HEK293 (cell line): ENCODE results near the gene SMARCD2.
A peak's percentile ranks its signal among the peaks of the same experiment; 100 is the strongest.

Experiments used
- AEBP2 ChIP-seq: fragments of 450-650 bp; formaldehyde crosslinking; IDR thresholded peaks from 2 replicates; pipeline ENCODE4 v1.5.1; 2016; ENCODE audit warnings: missing biosample characterization, missing genetic modification characterization, borderline replicate concordance
- GFI1B ChIP-seq: fragments of 450-650 bp; formaldehyde crosslinking; IDR thresholded peaks from 2 replicates; pipeline ENCODE4 v1.5.1; 2016; ENCODE audit warnings: missing biosample characterization, missing genetic modification characterization
- GLIS2 ChIP-seq: fragments of 450-650 bp; formaldehyde crosslinking; IDR thresholded peaks from 2 replicates; pipeline ENCODE4 v1.5.1; 2016; ENCODE audit warnings: missing biosample characterization, missing genetic modification characterization
- HOXC10 ChIP-seq: sonication (generic); formaldehyde crosslinking; IDR thresholded peaks from 2 replicates; pipeline ENCODE4 v1.8.1; 2023; ENCODE audit warnings: mild to moderate bottlenecking, missing genetic modification reagents
- KLF17 ChIP-seq: fragments of 450-650 bp; formaldehyde crosslinking; IDR thresholded peaks from 2 replicates; pipeline ENCODE4 v1.5.1; 2016; ENCODE audit warnings: missing biosample characterization, missing genetic modification characterization
- KLF7 ChIP-seq: fragments of 450-650 bp; formaldehyde crosslinking; IDR thresholded peaks from 2 replicates; pipeline ENCODE4 v1.5.1; 2016; ENCODE audit warnings: missing biosample characterization, missing genetic modification characterization, borderline replicate concordance
- OVOL3 ChIP-seq: fragments of 450-650 bp; formaldehyde crosslinking; IDR thresholded peaks from 2 replicates; pipeline ENCODE4 v1.5.1; 2016; ENCODE audit warnings: missing biosample characterization, missing genetic modification characterization
- SALL2 ChIP-seq: fragments of 450-650 bp; formaldehyde crosslinking; IDR thresholded peaks from 2 replicates; pipeline ENCODE4 v1.5.0; 2017; ENCODE audit warnings: missing biosample characterization, mild to moderate bottlenecking, missing genetic modification characterization, borderline replicate concordance
- SCRT2 ChIP-seq: fragments of 450-650 bp; formaldehyde crosslinking; IDR thresholded peaks from 2 replicates; pipeline ENCODE4 v1.5.1; 2016; ENCODE audit warnings: missing biosample characterization, missing genetic modification characterization
- SP2 ChIP-seq: fragments of 450-650 bp; formaldehyde crosslinking; IDR thresholded peaks from 2 replicates; pipeline ENCODE4 v1.5.1; 2016; ENCODE audit warnings: missing biosample characterization, missing genetic modification characterization
- SP3 ChIP-seq: fragments of 450-650 bp; formaldehyde crosslinking; IDR thresholded peaks from 2 replicates; pipeline ENCODE4 v1.5.1; 2016; ENCODE audit warnings: missing biosample characterization, missing genetic modification characterization
- ZBTB17 ChIP-seq: fragments of 450-650 bp; formaldehyde crosslinking; IDR thresholded peaks from 2 replicates; pipeline ENCODE4 v1.5.1; 2016; ENCODE audit warnings: missing biosample characterization, missing genetic modification characterization
- ZBTB20 ChIP-seq: fragments of 450-650 bp; formaldehyde crosslinking; IDR thresholded peaks from 2 replicates; pipeline ENCODE4 v1.5.1; 2016; ENCODE audit warnings: missing biosample characterization, missing genetic modification characterization
- ZBTB8A ChIP-seq: fragments of 450-650 bp; formaldehyde crosslinking; IDR thresholded peaks from 2 replicates; pipeline ENCODE4 v1.5.1; 2016; ENCODE audit warnings: missing biosample characterization, missing genetic modification characterization
- ZFP69B ChIP-seq: fragments of 450-650 bp; formaldehyde crosslinking; IDR thresholded peaks from 2 replicates; pipeline ENCODE4 v1.5.1; 2016; ENCODE audit warnings: missing biosample characterization, missing genetic modification characterization
- ZNF138 ChIP-seq: fragments of 450-650 bp; formaldehyde crosslinking; IDR thresholded peaks from 2 replicates; pipeline ENCODE4 v1.5.1; 2016; ENCODE audit warnings: missing biosample characterization, missing genetic modification characterization, borderline replicate concordance
- ZNF140 ChIP-seq: fragments of 450-650 bp; formaldehyde crosslinking; IDR thresholded peaks from 2 replicates; pipeline ENCODE4 v1.5.1; 2016; ENCODE audit warnings: missing biosample characterization, missing genetic modification characterization
- ZNF16 ChIP-seq: fragments of 450-650 bp; formaldehyde crosslinking; IDR thresholded peaks from 2 replicates; pipeline ENCODE4 v1.5.1; 2016; ENCODE audit warnings: low read depth, missing biosample characterization, missing genetic modification characterization
- ZNF184 ChIP-seq: fragments of 450-650 bp; IDR thresholded peaks from 2 replicates; pipeline ENCODE4 v1.5.1; 2018; ENCODE audit warnings: missing biosample characterization, mild to moderate bottlenecking, missing genetic modification characterization
- ZNF248 ChIP-seq: fragments of 450-650 bp; formaldehyde crosslinking; IDR thresholded peaks from 2 replicates; pipeline ENCODE4 v1.5.1; 2017; ENCODE audit warnings: missing biosample characterization, missing genetic modification characterization
- ZNF266 ChIP-seq: fragments of 450-650 bp; formaldehyde crosslinking; IDR thresholded peaks from 2 replicates; pipeline ENCODE4 v1.5.1; 2016; ENCODE audit warnings: missing biosample characterization, missing genetic modification characterization, low read depth
- ZNF335 ChIP-seq: fragments of 450-650 bp; formaldehyde crosslinking; conservative IDR thresholded peaks from 2 replicates; pipeline ENCODE4 v1.5.1; 2016; ENCODE audit warnings: missing biosample characterization, missing genetic modification characterization
- ZNF426 ChIP-seq: fragments of 450-650 bp; formaldehyde crosslinking; IDR thresholded peaks from 2 replicates; pipeline ENCODE4 v1.5.1; 2017; ENCODE audit warnings: missing biosample characterization, missing genetic modification characterization, mild to moderate bottlenecking, inconsistent platforms, moderate library complexity
- ZNF513 ChIP-seq: fragments of 450-650 bp; IDR thresholded peaks from 2 replicates; pipeline ENCODE4 v1.5.1; 2018; ENCODE audit warnings: missing biosample characterization, missing genetic modification characterization
- ZNF521 ChIP-seq: fragments of 450-650 bp; formaldehyde crosslinking; IDR thresholded peaks from 2 replicates; pipeline ENCODE4 v1.5.1; 2017; ENCODE audit warnings: missing biosample characterization, mild to moderate bottlenecking, missing genetic modification characterization
- ZNF549 ChIP-seq: fragments of 450-650 bp; IDR thresholded peaks from 2 replicates; pipeline ENCODE4 v1.5.1; 2018; ENCODE audit warnings: missing biosample characterization, missing genetic modification characterization, mild to moderate bottlenecking, inconsistent platforms, moderate library complexity
- ZNF555 ChIP-seq: fragments of 450-650 bp; formaldehyde crosslinking; conservative IDR thresholded peaks from 2 replicates; pipeline ENCODE4 v1.5.1; 2017; ENCODE audit warnings: missing biosample characterization, mild to moderate bottlenecking, missing genetic modification characterization, inconsistent platforms
- ZNF560 ChIP-seq: fragments of 450-650 bp; formaldehyde crosslinking; IDR thresholded peaks from 2 replicates; pipeline ENCODE4 v1.5.1; 2017; ENCODE audit warnings: missing biosample characterization, missing genetic modification characterization, borderline replicate concordance
- ZNF561 ChIP-seq: fragments of 450-650 bp; IDR thresholded peaks from 2 replicates; pipeline ENCODE4 v1.5.1; 2018; ENCODE audit warnings: missing biosample characterization, missing genetic modification characterization, borderline replicate concordance
- ZNF596 ChIP-seq: fragments of 450-650 bp; IDR thresholded peaks from 2 replicates; pipeline ENCODE4 v1.5.0; 2018; ENCODE audit warnings: missing biosample characterization, mild to moderate bottlenecking, missing genetic modification characterization, moderate library complexity
- ZNF660 ChIP-seq: fragments of 450-650 bp; IDR thresholded peaks from 2 replicates; pipeline ENCODE4 v1.5.1; 2018; ENCODE audit warnings: missing biosample characterization, mild to moderate bottlenecking, missing genetic modification characterization
- ZNF664 ChIP-seq: fragments of 450-650 bp; formaldehyde crosslinking; IDR thresholded peaks from 2 replicates; pipeline ENCODE4 v1.5.1; 2016; ENCODE audit warnings: missing biosample characterization, missing genetic modification characterization
- ZNF670 ChIP-seq: fragments of 450-650 bp; formaldehyde crosslinking; IDR thresholded peaks from 2 replicates; pipeline ENCODE4 v1.5.1; 2016; ENCODE audit warnings: missing biosample characterization, missing genetic modification characterization, low read depth
- ZNF76 ChIP-seq: fragments of 450-650 bp; formaldehyde crosslinking; IDR thresholded peaks from 2 replicates; pipeline ENCODE4; 2016; ENCODE audit warnings: low read depth, missing biosample characterization, missing genetic modification characterization, borderline replicate concordance
- ZNF785 ChIP-seq: fragments of 450-650 bp; formaldehyde crosslinking; IDR thresholded peaks from 2 replicates; pipeline ENCODE4 v1.5.1; 2016; ENCODE audit warnings: missing biosample characterization, missing genetic modification characterization
- ZSCAN5A ChIP-seq: fragments of 450-650 bp; formaldehyde crosslinking; IDR thresholded peaks from 2 replicates; pipeline ENCODE4 v1.5.1; 2016; ENCODE audit warnings: missing biosample characterization, missing genetic modification characterization

Gene SMARCD2

GRCh38 chr17:63842540-63843386 lies at the start of gene SMARCD2 (continued):
- TF ChIP-seq ZNF513 (peak; percentile 67; the same call in 1 of the 2 replicates), GLIS2 (tag by site-specific recombination) (peak; percentile 70), ZNF555 (tag by site-specific recombination) (no peak), ZSCAN5A (tag by site-specific recombination) (peak; percentile 98), ZNF138 (tag by site-specific recombination) (no peak), ZNF76 (tag by site-specific recombination) (peak; percentile 83), ZNF561 (tag by site-specific recombination) (peak; percentile 97), ZNF521 (tag by site-specific recombination) (no peak), SALL2 (tag by site-specific recombination) (0 out of 2 replicates have a peak, but pooled peaks have one; percentile 81), GFI1B (tag by site-specific recombination) (peak; percentile 79; the same call in 1 of the 2 replicates), ZNF596 (tag by site-specific recombination) (peak; percentile 75), ZNF266 (tag by site-specific recombination) (no peak), ZNF560 (tag by site-specific recombination) (no peak), ZNF16 (no peak), ZNF785 (tag by site-specific recombination) (peak; percentile 97), ZNF549 (tag by site-specific recombination) (no peak; the same call in 1 of the 2 replicates), KLF7 (tag by site-specific recombination) (peak; percentile 95), ZNF248 (tag by site-specific recombination) (no peak), ZNF670 (tag by site-specific recombination) (no peak), ZNF660 (tag by site-specific recombination) (peak; percentile 99), ZFP69B (tag by site-specific recombination) (peak; percentile 96), OVOL3 (tag by site-specific recombination) (peak; percentile 81; the same call in 1 of the 2 replicates), HOXC10 (CRISPR knock-in tag) (no peak), KLF17 (tag by site-specific recombination) (peak; percentile 100), ZBTB20 (tag by site-specific recombination) (no peak; the same call in 1 of the 2 replicates), ZNF140 (tag by site-specific recombination) (no peak), ZNF664 (peak; percentile 77; the same call in 1 of the 2 replicates), ZBTB17 (tag by site-specific recombination) (peak; percentile 92), SP3 (tag by site-specific recombination) (peak; percentile 99), ZBTB8A (tag by site-specific recombination) (peak; percentile 88), SP2 (tag by site-specific recombination) (peak; percentile 98), AEBP2 (tag by site-specific recombination) (peak; percentile 93), SCRT2 (tag by site-specific recombination) (no peak), ZNF184 (tag by site-specific recombination) (peak; percentile 96), ZNF426 (no peak), ZNF335 (tag by site-specific recombination) (peak; percentile 97)
